IMR-90 (cell line): ENCODE data around the gene NEURL4. TPM values are rescaled to one million over a fixed set of nuclear protein-coding genes. Genes with fewer than 3 reads are reported as not detected.

Source experiments
- ATAC-seq: fragments of 200-7000 bp; cut with Tn5 transposase; 2 replicates; pipeline ENCODE4 v1.9.1; 2020; ENCODE audit warnings: low read depth, mild to moderate bottlenecking, moderate library complexity
- BruUV-seq: library from RNA; stranded (reverse); fragments of 400-500 nt; replicated peaks from 2 replicates; lab custom pipeline; 2021; lab: Mats Ljungman, UMichigan
- CTCF ChIA-PET: fragments of 300-600 bp; formaldehyde crosslinking; extraction: SDS; loops from one replicate; lab custom pipeline; 2021; ENCODE audit warnings: antibody characterized with exemption; lab: Yijun Ruan, JAX
- POLR2A ChIA-PET: fragments of 300-600 bp; sonication (Branson Sonifier 250); formaldehyde crosslinking; loops from one replicate; lab custom pipeline; 2022; ENCODE audit warnings: antibody characterized with exemption; ENCODE audit not compliant: unreplicated experiment; lab: Charles Lee
- DNase-seq: peaks from one replicate; pipeline ENCODE4 v3.0.0; 2013
- H2AFZ ChIP-seq: replicated peaks from 2 replicates; pipeline ENCODE3; 2013; ENCODE audit warnings: low read length, mild to moderate bottlenecking; ENCODE audit not compliant: poor library complexity
- H2AK5ac ChIP-seq: 2 replicates; pipeline ENCODE4 v1.6.1; 2013; ENCODE audit warnings: low read depth, low read length, inconsistent platforms
- H2AK9ac ChIP-seq: replicated peaks from 2 replicates; pipeline ENCODE3; 2013; ENCODE audit warnings: mild to moderate bottlenecking, low read depth, low read length, moderate library complexity; ENCODE audit not compliant: poor library complexity
- H2BK120ac ChIP-seq: 2 replicates; pipeline ENCODE4 v1.6.1; 2013; ENCODE audit warnings: low read depth, low read length, inconsistent platforms
- H2BK15ac ChIP-seq: 3 replicates; pipeline ENCODE4 v1.6.1; 2013; ENCODE audit warnings: low read depth, low read length, inconsistent platforms
- H2BK20ac ChIP-seq: 2 replicates; pipeline ENCODE4 v1.6.1; 2013; ENCODE audit warnings: low read depth, mild to moderate bottlenecking, inconsistent platforms, low read length, moderate library complexity
- H2BK5ac ChIP-seq: 2 replicates; pipeline ENCODE4 v1.6.1; 2013; ENCODE audit warnings: mild to moderate bottlenecking, low read depth, low read length, inconsistent platforms; ENCODE audit not compliant: poor library complexity, severe bottlenecking
- H3K14ac ChIP-seq: replicated peaks from 2 replicates; pipeline ENCODE4 v1.6.1; 2013; ENCODE audit warnings: low read depth, low read length, inconsistent platforms
- H3K18ac ChIP-seq: 2 replicates; pipeline ENCODE4 v1.6.1; 2013; ENCODE audit warnings: low read depth, low read length, control low read depth
- H3K23ac ChIP-seq: 2 replicates; pipeline ENCODE4 v1.6.1; 2013; ENCODE audit warnings: low read depth, low read length, inconsistent platforms
- H3K27ac ChIP-seq: 2 replicates; pipeline ENCODE4 v1.5.1; 2013; ENCODE audit warnings: mild to moderate bottlenecking, control low read depth, low read length; ENCODE audit not compliant: insufficient read depth
- H3K27me3 ChIP-seq: 2 replicates; pipeline ENCODE4 v1.6.1; 2013; ENCODE audit warnings: low read length; ENCODE audit not compliant: control insufficient read depth, insufficient read depth
- H3K36me3 ChIP-seq: 2 replicates; pipeline ENCODE4 v1.6.1; 2013; ENCODE audit warnings: low read length, mixed read lengths; ENCODE audit not compliant: control insufficient read depth, insufficient read depth
- H3K4ac ChIP-seq: 2 replicates; pipeline ENCODE4 v1.6.1; 2013; ENCODE audit warnings: low read depth, low read length, inconsistent platforms
- H3K4me1 ChIP-seq: 2 replicates; pipeline ENCODE4 v1.6.1; 2013; ENCODE audit warnings: low read length, mixed read lengths; ENCODE audit not compliant: control insufficient read depth, insufficient read depth
- H3K4me2 ChIP-seq: 2 replicates; pipeline ENCODE4 v1.6.1; 2013; ENCODE audit warnings: low read depth, mild to moderate bottlenecking, control low read depth, low read length, moderate library complexity
- H3K4me3 ChIP-seq: 2 replicates; pipeline ENCODE4 v1.5.1; 2013; ENCODE audit warnings: low read depth, mild to moderate bottlenecking, control low read depth, low read length, moderate library complexity; ENCODE audit not compliant: insufficient read depth
- H3K56ac ChIP-seq: 2 replicates; pipeline ENCODE4 v1.6.1; 2013; ENCODE audit warnings: low read length, inconsistent platforms; ENCODE audit not compliant: insufficient read depth; ENCODE audit errors: extremely low read depth
- H3K79me1 ChIP-seq, 2 experiments: 2 replicates each; pipeline ENCODE4 v1.6.1; 2013; ENCODE audit warnings: low read length in 2 of 2, inconsistent platforms in 1 of 2, low read depth in 1 of 2
- H3K9ac ChIP-seq: 2 replicates; pipeline ENCODE4 v1.6.1; 2013; ENCODE audit warnings: low read depth, low read length, control low read depth
- H3K9me1 ChIP-seq: 2 replicates; pipeline ENCODE4 v1.6.1; 2013; ENCODE audit warnings: low read length, inconsistent platforms; ENCODE audit not compliant: insufficient read depth
- H3K9me3 ChIP-seq: 2 replicates; pipeline ENCODE4 v1.6.1; 2013; ENCODE audit warnings: low read length; ENCODE audit not compliant: control insufficient read depth, insufficient read depth
- H4K20me1 ChIP-seq: 2 replicates; pipeline ENCODE4 v1.6.1; 2013; ENCODE audit warnings: low read length, inconsistent platforms; ENCODE audit not compliant: insufficient read depth
- H4K5ac ChIP-seq: 2 replicates; pipeline ENCODE4 v1.6.1; 2013; ENCODE audit warnings: mild to moderate bottlenecking, low read depth, low read length, control low read depth
- H4K8ac ChIP-seq, 2 experiments: 2 replicates each; pipeline ENCODE4 v1.6.1; 2013; ENCODE audit warnings: low read depth in 2 of 2, low read length in 2 of 2, control low read depth in 1 of 2, inconsistent platforms in 1 of 2
- H4K91ac ChIP-seq: 2 replicates; pipeline ENCODE4 v1.6.1; 2013; ENCODE audit warnings: low read depth, low read length, inconsistent platforms; ENCODE audit not compliant: insufficient read depth
- BHLHE40 ChIP-seq: fragments of 150-350 bp; IDR thresholded peaks from 2 replicates; pipeline ENCODE4 v1.6.1; 2016; ENCODE audit warnings: mild to moderate bottlenecking, low read depth, low read length
- CEBPB ChIP-seq: IDR thresholded peaks from 2 replicates; pipeline ENCODE4 v1.6.1; 2012; ENCODE audit warnings: low read depth, low read length, improper control_type of control experiment
- CHD1 ChIP-seq: IDR thresholded peaks from 2 replicates; pipeline ENCODE4 v1.6.1; 2012; ENCODE audit warnings: low read depth, low read length, improper control_type of control experiment
- FOS ChIP-seq: fragments of 150-350 bp; IDR thresholded peaks from 2 replicates; pipeline ENCODE4 v1.6.1; 2016; ENCODE audit warnings: low read depth, low read length
- MAFK ChIP-seq: IDR thresholded peaks from 2 replicates; pipeline ENCODE4 v1.6.1; 2012; ENCODE audit warnings: low read depth, low read length, improper control_type of control experiment
- MAZ ChIP-seq: IDR thresholded peaks from 2 replicates; pipeline ENCODE4 v1.6.1; 2012; ENCODE audit warnings: low read depth, mild to moderate bottlenecking, low read length, improper control_type of control experiment, moderate library complexity, borderline replicate concordance
- MXI1 ChIP-seq: IDR thresholded peaks from 2 replicates; pipeline ENCODE4 v1.6.1; 2012; ENCODE audit warnings: low read depth, mild to moderate bottlenecking, low read length, moderate library complexity, borderline replicate concordance
- NFE2L2 ChIP-seq: fragments of 150-350 bp; IDR thresholded peaks from 2 replicates; pipeline ENCODE4 v1.6.1; 2016; ENCODE audit warnings: low read depth, mild to moderate bottlenecking, low read length
- RAD21 ChIP-seq: IDR thresholded peaks from 2 replicates; pipeline ENCODE4 v1.6.1; 2012; ENCODE audit warnings: low read length, improper control_type of control experiment
- RCOR1 ChIP-seq: IDR thresholded peaks from 2 replicates; pipeline ENCODE4 v1.6.1; 2012; ENCODE audit warnings: mild to moderate bottlenecking, low read length, improper control_type of control experiment; ENCODE audit not compliant: insufficient replicate concordance
- RFX5 ChIP-seq: IDR thresholded peaks from 2 replicates; pipeline ENCODE4 v1.8.0; 2012; ENCODE audit warnings: low read depth, mild to moderate bottlenecking, low read length, moderate library complexity
- SMC3 ChIP-seq: fragments of 150-350 bp; IDR thresholded peaks from 2 replicates; pipeline ENCODE4 v1.6.1; 2016; ENCODE audit warnings: low read depth, mild to moderate bottlenecking, antibody characterized with exemption, low read length, moderate library complexity
- WGBS, 2 experiments: methylation state at CpG; one replicate each; pipeline versions ENCODE4 v1.1.5 to v1.1.7; 2013; ENCODE audit warnings: missing lambda C conversion rate in 2 of 2; ENCODE audit not compliant: insufficient read length in 1 of 2; ENCODE audit errors: extremely low coverage in 2 of 2; 5-methylcytosine and 5-hydroxymethylcytosine counted together
- dilution Hi-C: fragments of 300-500 bp; cut with HindIII; formaldehyde crosslinking; loops from one replicate; pipeline ENCODE4 v1.14.3; 2018; ENCODE audit warnings: low sequenced_read_pairs; ENCODE audit not compliant: unreplicated experiment
- in situ Hi-C: fragments of 300-500 bp; cut with MboI; formaldehyde crosslinking; loops from 3 replicates; pipeline ENCODE4 v1.14.3; 2019; ENCODE audit warnings: low sequenced_read_pairs, inconsistent platforms, mixed read lengths
- intact Hi-C: fragments of 100-400 bp; cut with micrococcal nuclease; formaldehyde crosslinking; loops from 2 replicates; pipeline ENCODE4 v1.10.0; 2022
- polyA plus RNA-seq, 3 experiments: library from polyadenylated mRNA; depleted of rRNA; stranded (reverse); fragments of >200 nt; gene quantifications; 2 replicates each; pipeline ENCODE4 v1.2.3, GENCODE V29; 2012; ENCODE audit warnings: low replicate concordance in 1 of 3
- total RNA-seq: library from RNA; depleted of rRNA; stranded (reverse); fragments of >200 nt; gene quantifications from 2 replicates; pipeline ENCODE4 v1.2.3, GENCODE V29; 2012
- TF ChIP-seq, protein P1 (sequence below): fragments of 150-350 bp; IDR thresholded peaks from 2 replicates; pipeline ENCODE4 v1.6.1; 2016; ENCODE audit warnings: low read depth, mild to moderate bottlenecking, low read length, moderate library complexity, borderline replicate concordance
- TF ChIP-seq, protein P2 (sequence below): fragments of 150-350 bp; IDR thresholded peaks from 2 replicates; pipeline ENCODE4 v1.6.1; 2017; ENCODE audit warnings: mild to moderate bottlenecking, antibody characterized with exemption, low read length, low read depth
- TF ChIP-seq, protein P3 (sequence below): conservative IDR thresholded peaks from 2 replicates; pipeline ENCODE4 v1.5.1; 2012; ENCODE audit warnings: mild to moderate bottlenecking, low read depth, low read length, improper control_type of control experiment

NEURL4 gene
- total and polyA plus RNA-seq, 2 of the 4 experiments (the other 2 are of a cell fraction) = 8.4 to 23.3 TPM

DNA sequence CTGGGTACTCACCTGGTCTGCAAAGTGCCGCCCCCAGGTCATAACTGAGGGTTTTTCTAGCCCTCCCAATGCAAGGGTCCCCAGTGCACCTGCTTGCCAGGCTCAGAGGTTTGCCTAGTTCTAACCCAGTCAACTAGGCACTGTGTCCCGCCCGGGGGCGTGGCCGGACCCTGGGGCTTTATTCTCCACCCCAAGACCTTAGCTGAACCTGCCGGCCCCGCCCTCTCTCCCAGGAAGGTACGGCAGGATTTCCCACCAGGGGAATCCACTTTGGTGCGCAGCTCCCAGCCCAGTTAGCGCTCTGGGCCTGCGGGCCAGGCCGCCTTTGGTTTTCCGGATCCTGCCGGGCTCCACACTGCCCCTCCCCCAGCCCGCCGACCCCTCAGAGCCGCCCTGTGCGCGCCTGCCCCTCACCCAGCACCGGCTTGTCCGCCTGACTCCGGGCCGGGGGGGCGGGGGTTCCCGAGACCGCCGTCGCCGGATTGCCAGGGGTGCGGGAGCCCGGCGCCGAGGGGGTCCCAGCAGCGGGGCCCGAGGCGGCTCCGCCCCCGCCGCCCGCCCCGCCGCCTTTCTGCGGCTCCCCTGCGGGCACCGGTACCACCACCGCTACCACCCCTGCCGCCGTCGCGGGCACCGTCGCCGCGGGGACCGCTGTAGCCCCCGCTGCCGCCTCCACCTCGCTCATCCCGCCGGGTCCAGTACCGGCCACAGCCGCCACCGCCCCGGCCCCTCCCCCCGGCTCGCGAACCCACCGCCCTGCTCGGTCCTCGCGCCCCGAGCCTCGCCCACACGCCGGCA lies 35.1 kb downstream of the NEURL4 start:
- BruUV-seq = no TSS peak
- TF ChIP-seq NFE2L2 (no peak), BHLHE40 (no peak), SMC3 (no peak), FOS (no peak), MXI1 (no peak), RAD21 (no peak), MAFK (no peak), RFX5 (no peak), CEBPB (no peak), CHD1 (no peak), MAZ (no peak), RCOR1 (no peak)
- TF ChIP-seq, protein P1, sequence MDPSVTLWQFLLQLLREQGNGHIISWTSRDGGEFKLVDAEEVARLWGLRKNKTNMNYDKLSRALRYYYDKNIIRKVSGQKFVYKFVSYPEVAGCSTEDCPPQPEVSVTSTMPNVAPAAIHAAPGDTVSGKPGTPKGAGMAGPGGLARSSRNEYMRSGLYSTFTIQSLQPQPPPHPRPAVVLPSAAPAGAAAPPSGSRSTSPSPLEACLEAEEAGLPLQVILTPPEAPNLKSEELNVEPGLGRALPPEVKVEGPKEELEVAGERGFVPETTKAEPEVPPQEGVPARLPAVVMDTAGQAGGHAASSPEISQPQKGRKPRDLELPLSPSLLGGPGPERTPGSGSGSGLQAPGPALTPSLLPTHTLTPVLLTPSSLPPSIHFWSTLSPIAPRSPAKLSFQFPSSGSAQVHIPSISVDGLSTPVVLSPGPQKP = no peak
- TF ChIP-seq, protein P2, sequence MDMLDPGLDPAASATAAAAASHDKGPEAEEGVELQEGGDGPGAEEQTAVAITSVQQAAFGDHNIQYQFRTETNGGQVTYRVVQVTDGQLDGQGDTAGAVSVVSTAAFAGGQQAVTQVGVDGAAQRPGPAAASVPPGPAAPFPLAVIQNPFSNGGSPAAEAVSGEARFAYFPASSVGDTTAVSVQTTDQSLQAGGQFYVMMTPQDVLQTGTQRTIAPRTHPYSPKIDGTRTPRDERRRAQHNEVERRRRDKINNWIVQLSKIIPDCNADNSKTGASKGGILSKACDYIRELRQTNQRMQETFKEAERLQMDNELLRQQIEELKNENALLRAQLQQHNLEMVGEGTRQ = no peak
- TF ChIP-seq, protein P3, sequence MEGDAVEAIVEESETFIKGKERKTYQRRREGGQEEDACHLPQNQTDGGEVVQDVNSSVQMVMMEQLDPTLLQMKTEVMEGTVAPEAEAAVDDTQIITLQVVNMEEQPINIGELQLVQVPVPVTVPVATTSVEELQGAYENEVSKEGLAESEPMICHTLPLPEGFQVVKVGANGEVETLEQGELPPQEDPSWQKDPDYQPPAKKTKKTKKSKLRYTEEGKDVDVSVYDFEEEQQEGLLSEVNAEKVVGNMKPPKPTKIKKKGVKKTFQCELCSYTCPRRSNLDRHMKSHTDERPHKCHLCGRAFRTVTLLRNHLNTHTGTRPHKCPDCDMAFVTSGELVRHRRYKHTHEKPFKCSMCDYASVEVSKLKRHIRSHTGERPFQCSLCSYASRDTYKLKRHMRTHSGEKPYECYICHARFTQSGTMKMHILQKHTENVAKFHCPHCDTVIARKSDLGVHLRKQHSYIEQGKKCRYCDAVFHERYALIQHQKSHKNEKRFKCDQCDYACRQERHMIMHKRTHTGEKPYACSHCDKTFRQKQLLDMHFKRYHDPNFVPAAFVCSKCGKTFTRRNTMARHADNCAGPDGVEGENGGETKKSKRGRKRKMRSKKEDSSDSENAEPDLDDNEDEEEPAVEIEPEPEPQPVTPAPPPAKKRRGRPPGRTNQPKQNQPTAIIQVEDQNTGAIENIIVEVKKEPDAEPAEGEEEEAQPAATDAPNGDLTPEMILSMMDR = no peak

More for the DNA sequence above, 35.1 kb downstream of the NEURL4 start:
- in situ Hi-C loops (no loop called here), intact Hi-C loops (no loop called here), dilution Hi-C loops (no loop called here)
- Histone ChIP-seq H2BK15ac (no peak overlapping the region), H3K79me1 (no peaks in the 10 kb centered on the region), H2BK120ac (no peak overlapping the region), H2AK5ac (no peak overlapping the region), H3K27ac (no peak overlapping the region), H3K23ac (no peak overlapping the region), H2AFZ (peak overlapping the region; percentile 63), H4K20me1 (0 out of 2 replicates have a peak, but pooled peaks cover 3% of the 10 kb centered on the region), H3K9me3 (no peaks in the 10 kb centered on the region; the same call in 1 of the 2 replicates), H3K4me3 (no peak overlapping the region), H3K4ac (no peak overlapping the region), H4K5ac (no peak overlapping the region), H2AK9ac (no peak overlapping the region), H3K4me2 (no peak overlapping the region), H3K9ac (no peak overlapping the region), H3K14ac (no peak overlapping the region), H4K91ac (no peak overlapping the region), H3K36me3 (no peaks in the 10 kb centered on the region), H3K56ac (no peak overlapping the region), H3K4me1 (peaks cover 3% of the 10 kb centered on the region), H3K18ac (no peak overlapping the region), H4K8ac (no peak overlapping the region), H2BK5ac (no peak overlapping the region), H3K9me1 (no peaks in the 10 kb centered on the region; the same call in 1 of the 2 replicates), H2BK20ac (no peak overlapping the region), H3K27me3 (peaks cover 57% of the 10 kb centered on the region)
- DNase-seq = no peak
- no peak for ATAC-seq
- ChIA-PET CTCF (no interaction called here), POLR2A (no interaction called here)
- WGBS, 2 experiments = 8% methylated on average over 20 of the region's 75 CpGs; no CpG with 5 or more reads in 1 of the 2 experiments
